ENCODE data around the gene CREBBP.

CREBBP gene

GRCh38 chr16:3788711-3789374 is 91.7 kb downstream of the CREBBP start:
- Histone ChIP-seq H3K23ac (ENCODE audit: low read length in 2 of 2) (no peak overlapping the region), H3K79me1 (replicated peaks; ENCODE audit: low read length, poor library complexity, severe bottlenecking) (peaks cover 63% of the 10 kb centered on the region), H3K9ac (ENCODE audit: low read length) (no peak overlapping the region), H2AFZ (ENCODE audit: low read depth, low read length) (no peak overlapping the region), H3K27me3 (ENCODE audit: control insufficient read depth in 1 of 2, insufficient read depth in 1 of 2, low read length in 2 of 2) (no peaks in the 10 kb centered on the region), H4K91ac (ENCODE audit: low read length) (no peak overlapping the region), H2AK5ac (ENCODE audit: low read length, severe bottlenecking) (no peak overlapping the region), H2BK120ac (ENCODE audit: low read depth, low read length) (no peak overlapping the region), H2BK15ac (ENCODE audit: low read depth, poor library complexity, severe bottlenecking) (no peak overlapping the region), H3K4me3 (ENCODE audit: insufficient read depth in 1 of 2, low read depth in 1 of 2, low read length in 2 of 2) (no peak overlapping the region), H3K4ac (ENCODE audit: low read depth in 1 of 2, low read length in 2 of 2) (no peak overlapping the region), H3K4me1 (ENCODE audit: control insufficient read depth, insufficient read depth, low read depth, low read length) (peaks cover 5% of the 10 kb centered on the region), H3K36me3 (ENCODE audit: control insufficient read depth in 1 of 2, insufficient read depth in 2 of 2, low read depth in 1 of 2, low read length in 2 of 2) (peaks cover 49 to 72% of the 10 kb centered on the region in 2 experiments), H3K14ac (ENCODE audit: low read length in 2 of 2) (no peak overlapping the region), H4K8ac (ENCODE audit: low read length) (no peak overlapping the region), H2BK5ac (ENCODE audit: low read depth, low read length, poor library complexity, severe bottlenecking) (no peak overlapping the region), H3K27ac (ENCODE audit: low read length, poor library complexity, severe bottlenecking) (no peak overlapping the region), H3K18ac (ENCODE audit: low read depth in 1 of 2, low read length in 2 of 2) (no peak overlapping the region), H2BK12ac (ENCODE audit: low read length in 2 of 2) (no peak overlapping the region), H3K9me3 (ENCODE audit: control insufficient read depth, low read length) (no peaks in the 10 kb centered on the region), H3K4me2 (ENCODE audit: low read length, poor library complexity, severe bottlenecking) (no peak overlapping the region)
- WGBS = 96% methylated on average over 8 of the region's 9 CpGs
- no peak for DNase-seq

GRCh38 chr16:3787924-3788661 is 92.4 kb downstream of the CREBBP start:
- Histone ChIP-seq H3K23ac (ENCODE audit: low read length in 2 of 2) (no peak overlapping the region), H3K4me1 (ENCODE audit: control insufficient read depth, insufficient read depth, low read depth, low read length) (peaks cover 5% of the 10 kb centered on the region), H4K8ac (ENCODE audit: low read length) (no peak overlapping the region), H3K27me3 (ENCODE audit: control insufficient read depth in 1 of 2, insufficient read depth in 1 of 2, low read length in 2 of 2) (no peaks in the 10 kb centered on the region), H2AK5ac (ENCODE audit: low read length, severe bottlenecking) (no peak overlapping the region), H3K18ac (ENCODE audit: low read depth in 1 of 2, low read length in 2 of 2) (no peak overlapping the region), H2BK12ac (ENCODE audit: low read length in 2 of 2) (no peak overlapping the region), H3K4me2 (ENCODE audit: low read length, poor library complexity, severe bottlenecking) (no peak overlapping the region), H2BK5ac (ENCODE audit: low read depth, low read length, poor library complexity, severe bottlenecking) (no peak overlapping the region), H3K9me3 (ENCODE audit: control insufficient read depth, low read length) (no peaks in the 10 kb centered on the region), H2AFZ (ENCODE audit: low read depth, low read length) (no peak overlapping the region), H3K4ac (ENCODE audit: low read depth in 1 of 2, low read length in 2 of 2) (no peak overlapping the region), H3K14ac (ENCODE audit: low read length in 2 of 2) (no peak overlapping the region), H3K27ac (ENCODE audit: low read length, poor library complexity, severe bottlenecking) (no peak overlapping the region), H2BK15ac (ENCODE audit: low read depth, poor library complexity, severe bottlenecking) (no peak overlapping the region), H3K79me1 (replicated peaks; ENCODE audit: low read length, poor library complexity, severe bottlenecking) (peaks cover 63% of the 10 kb centered on the region), H2BK120ac (ENCODE audit: low read depth, low read length) (no peak overlapping the region), H3K4me3 (ENCODE audit: insufficient read depth in 1 of 2, low read depth in 1 of 2, low read length in 2 of 2) (no peak overlapping the region), H3K36me3 (ENCODE audit: control insufficient read depth in 1 of 2, insufficient read depth in 2 of 2, low read depth in 1 of 2, low read length in 2 of 2) (peaks cover 49 to 77% of the 10 kb centered on the region in 2 experiments), H4K91ac (ENCODE audit: low read length) (no peak overlapping the region), H3K9ac (ENCODE audit: low read length) (no peak overlapping the region)
- 97% methylated on average over 10 of the region's 10 CpGs for whole genome bisulfite sequencing
- DNase-seq = no peak

DNA sequence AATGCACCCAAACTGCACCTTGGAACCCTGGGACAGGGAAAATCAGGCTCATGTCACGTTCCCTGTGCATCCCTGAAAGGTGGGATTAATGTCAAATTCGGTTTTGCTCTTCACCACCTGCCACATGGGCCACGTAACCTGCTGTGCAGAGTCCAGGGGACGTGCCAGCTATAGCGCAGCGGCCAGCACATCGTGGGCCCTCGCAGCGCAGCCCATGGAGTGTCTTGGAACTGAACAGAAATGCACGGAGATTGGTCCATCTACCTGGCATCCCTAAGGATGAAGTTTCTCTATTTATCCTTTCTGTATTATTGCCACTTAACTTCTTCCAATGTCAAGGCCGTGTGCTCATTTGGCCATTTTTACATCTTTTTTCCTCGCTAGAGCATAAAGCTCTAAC is 95.1 kb downstream of the CREBBP start:
- no peak overlapping the region for H3K9ac ChIP-seq (ENCODE audit: low read length)
- H3K4ac ChIP-seq (ENCODE audit: low read depth in 1 of 2, low read length in 2 of 2) = no peak overlapping the region
- H2AK5ac ChIP-seq (ENCODE audit: low read length, severe bottlenecking) = no peak overlapping the region
- no peaks in the 10 kb centered on the region for H3K27me3 ChIP-seq (ENCODE audit: control insufficient read depth in 1 of 2, insufficient read depth in 1 of 2, low read length in 2 of 2)
- WGBS = 96% methylated on average over 12 of the region's 12 CpGs
- peaks cover 54% of the 10 kb centered on the region for H3K79me1 ChIP-seq (replicated peaks; ENCODE audit: low read length, poor library complexity, severe bottlenecking)
- no peak overlapping the region for H2BK15ac ChIP-seq (ENCODE audit: low read depth, poor library complexity, severe bottlenecking)
- no peak overlapping the region for H4K8ac ChIP-seq (ENCODE audit: low read length)
- no peak overlapping the region for H3K14ac ChIP-seq (ENCODE audit: low read length in 2 of 2)
- no peak overlapping the region for H3K23ac ChIP-seq (ENCODE audit: low read length in 2 of 2)
- peaks cover 5% of the 10 kb centered on the region for H3K4me1 ChIP-seq (ENCODE audit: control insufficient read depth, insufficient read depth, low read depth, low read length)
- no peak overlapping the region for H3K18ac ChIP-seq (ENCODE audit: low read depth in 1 of 2, low read length in 2 of 2)
- H2BK5ac ChIP-seq (ENCODE audit: low read depth, low read length, poor library complexity, severe bottlenecking) = no peak overlapping the region
- H3K4me3 ChIP-seq (ENCODE audit: insufficient read depth in 1 of 2, low read depth in 1 of 2, low read length in 2 of 2) = no peak overlapping the region
- no peak overlapping the region for H2BK120ac ChIP-seq (ENCODE audit: low read depth, low read length)
- H3K27ac ChIP-seq (ENCODE audit: low read length, poor library complexity, severe bottlenecking) = no peak overlapping the region
- H3K9me3 ChIP-seq (ENCODE audit: control insufficient read depth, low read length) = no peaks in the 10 kb centered on the region
- DNase-seq = no peak
- H2AFZ ChIP-seq (ENCODE audit: low read depth, low read length) = no peak overlapping the region
- no peak overlapping the region for H4K91ac ChIP-seq (ENCODE audit: low read length)
- no peak overlapping the region for H3K4me2 ChIP-seq (ENCODE audit: low read length, poor library complexity, severe bottlenecking)
- H3K36me3 ChIP-seq (ENCODE audit: control insufficient read depth in 1 of 2, insufficient read depth in 2 of 2, low read depth in 1 of 2, low read length in 2 of 2) = peaks cover 39 to 74% of the 10 kb centered on the region in 2 experiments
- H2BK12ac ChIP-seq (ENCODE audit: low read length in 2 of 2) = no peak overlapping the region

- Histone ChIP-seq H2AK5ac (ENCODE audit: low read length, severe bottlenecking) (no peak overlapping the region), H3K4ac (ENCODE audit: low read depth in 1 of 2, low read length in 2 of 2) (no peak overlapping the region), H3K27ac (ENCODE audit: low read length, poor library complexity, severe bottlenecking) (no peak overlapping the region), H4K91ac (ENCODE audit: low read length) (no peak overlapping the region), H3K18ac (ENCODE audit: low read depth in 1 of 2, low read length in 2 of 2) (no peak overlapping the region), H3K79me1 (replicated peaks; ENCODE audit: low read length, poor library complexity, severe bottlenecking) (peaks cover 53% of the 10 kb centered on the region), H3K4me1 (ENCODE audit: control insufficient read depth, insufficient read depth, low read depth, low read length) (peaks cover 2% of the 10 kb centered on the region), H3K14ac (ENCODE audit: low read length in 2 of 2) (no peak overlapping the region), H2BK15ac (ENCODE audit: low read depth, poor library complexity, severe bottlenecking) (no peak overlapping the region), H3K36me3 (ENCODE audit: control insufficient read depth in 1 of 2, insufficient read depth in 2 of 2, low read depth in 1 of 2, low read length in 2 of 2) (peaks cover 50 to 79% of the 10 kb centered on the region in 2 experiments), H3K4me2 (ENCODE audit: low read length, poor library complexity, severe bottlenecking) (no peak overlapping the region), H2BK12ac (ENCODE audit: low read length in 2 of 2) (no peak overlapping the region), H3K9ac (ENCODE audit: low read length) (no peak overlapping the region), H4K8ac (ENCODE audit: low read length) (no peak overlapping the region), H3K23ac (ENCODE audit: low read length in 2 of 2) (no peak overlapping the region), H2BK120ac (ENCODE audit: low read depth, low read length) (no peak overlapping the region), H3K4me3 (ENCODE audit: insufficient read depth in 1 of 2, low read depth in 1 of 2, low read length in 2 of 2) (no peak overlapping the region), H3K27me3 (ENCODE audit: control insufficient read depth in 1 of 2, insufficient read depth in 1 of 2, low read length in 2 of 2) (no peaks in the 10 kb centered on the region), H3K9me3 (ENCODE audit: control insufficient read depth, low read length) (no peaks in the 10 kb centered on the region), H2AFZ (ENCODE audit: low read depth, low read length) (no peak overlapping the region), H2BK5ac (ENCODE audit: low read depth, low read length, poor library complexity, severe bottlenecking) (no peak overlapping the region)
- WGBS = 89% methylated on average over 3 of the region's 3 CpGs
- no peak for DNase-seq
Observed at GRCh38 chr16:3783516-3783915, 97.0 kb downstream of the CREBBP start.
